NCI-H2196 (cell line): ENCODE data around the gene GPRIN1.
A peak's percentile ranks its signal among the peaks of the same experiment; 100 is the strongest.
"Not testable (repeated sequence)": the region's sequence is repeated elsewhere in the genome, so short reads cannot be mapped to it uniquely, and the experiment has no call there.

Source experiments
- DNase-seq: peaks from one replicate; lab custom pipeline; 2025; ENCODE audit not compliant: unreplicated experiment; lab: John Stamatoyannopoulos, UW

GPRIN1 gene

GRCh38 chr5:176575488-176576422, 34.2 kb downstream of the GPRIN1 start:
- DNase-seq: no peak

- DNase-seq: no peak
Measured at GRCh38 chr5:176575066-176575465, 34.9 kb downstream of the GPRIN1 start.

GRCh38 chr5:176574297-176574591, 35.7 kb downstream of the GPRIN1 start:
- no peak for DNase-seq

- peak; percentile 60 for DNase-seq
Measured at GRCh38 chr5:176573564-176574296, 36.2 kb downstream of the GPRIN1 start.

GRCh38 chr5:176570044-176570443, 39.9 kb downstream of the GPRIN1 start:
- DNase-seq: no peak

GRCh38 chr5:176568657-176569056, 41.3 kb downstream of the GPRIN1 start:
- DNase-seq: no peak

- DNase-seq: no peak
Measured at GRCh38 chr5:176565760-176566288, 44.1 kb downstream of the GPRIN1 start.

GRCh38 chr5:176564002-176564401, 46.0 kb downstream of the GPRIN1 start:
- no peak for DNase-seq

- no peak for DNase-seq
Measured at GRCh38 chr5:176562189-176562588, 47.8 kb downstream of the GPRIN1 start.

- DNase-seq: no peak
Measured at GRCh38 chr5:176561259-176561658, 48.7 kb downstream of the GPRIN1 start.

GRCh38 chr5:176560364-176560763, 49.6 kb downstream of the GPRIN1 start:
- no peak for DNase-seq

GRCh38 chr5:176559683-176560082, 50.3 kb downstream of the GPRIN1 start:
- DNase-seq: no peak

GRCh38 chr5:176557846-176558245, 52.1 kb downstream of the GPRIN1 start:
- DNase-seq: no peak

- DNase-seq: no peak
Measured at GRCh38 chr5:176553260-176554085, 56.5 kb downstream of the GPRIN1 start.

GRCh38 chr5:176552332-176552869, 57.6 kb downstream of the GPRIN1 start:
- no peak for DNase-seq

- DNase-seq: not testable (repeated sequence)
Measured at GRCh38 chr5:176550937-176551336, 59.0 kb downstream of the GPRIN1 start.

- no peak for DNase-seq
Measured at GRCh38 chr5:176550275-176550831, 59.6 kb downstream of the GPRIN1 start.

GRCh38 chr5:176549871-176550270, 60.1 kb downstream of the GPRIN1 start:
- no peak for DNase-seq

- no peak for DNase-seq
Measured at GRCh38 chr5:176548967-176549444, 61.0 kb downstream of the GPRIN1 start, which contains the start of gene CDHR2. Gene CDHR2, plus strand, starts transcription at chr5:176549342. Its CDS starts 16,011 bp downstream, at chr5:176565353.

- no peak for DNase-seq
Measured at GRCh38 chr5:176547802-176548201, 62.2 kb downstream of the GPRIN1 start.
